M059J (cell line): ENCODE results near the gene CA10. TPM values are rescaled to one million over a fixed set of nuclear protein-coding genes. Genes with fewer than 3 reads are reported as not detected.
A peak's percentile ranks its signal among the peaks of the same experiment; 100 is the strongest.

ENCODE experiments used
- DNase-seq: peaks from one replicate; pipeline ENCODE4 v3.0.0-alpha.2; 2012; ENCODE audit warnings: low read depth
- total RNA-seq: library from RNA; depleted of rRNA; stranded (reverse); fragments of >200 nt; shearing (Covaris generic); gene quantifications from 2 replicates; pipeline ENCODE4 v1.2.3, GENCODE V29; 2014

CA10 gene
- total RNA-seq, 1 experiment from 2014 or later = not detected

- no peak for DNase-seq
Measured at GRCh38 chr17:51951741-51952140, 206.8 kb downstream of the CA10 start.

DNA sequence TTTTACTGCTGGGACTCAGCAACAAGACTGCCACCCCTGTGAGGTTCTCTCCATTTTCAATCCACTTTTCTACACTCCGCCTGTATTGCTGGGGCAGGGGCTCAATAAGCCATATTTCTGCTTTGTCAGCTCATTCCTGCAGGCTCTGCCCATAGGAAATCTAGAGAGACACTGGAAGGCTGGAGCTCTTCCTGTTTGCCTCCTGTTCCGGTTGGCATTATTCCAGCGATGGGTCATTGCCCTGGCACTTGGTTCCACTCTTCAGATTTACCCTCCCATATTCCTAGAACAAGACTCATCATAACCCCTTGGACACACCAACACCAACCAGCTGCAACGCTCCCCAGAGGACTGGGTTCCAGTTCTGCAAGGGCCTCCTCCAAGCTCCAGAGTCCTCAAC, 210.4 kb downstream of the CA10 start:
- peak; percentile 2 for DNase-seq

DNA sequence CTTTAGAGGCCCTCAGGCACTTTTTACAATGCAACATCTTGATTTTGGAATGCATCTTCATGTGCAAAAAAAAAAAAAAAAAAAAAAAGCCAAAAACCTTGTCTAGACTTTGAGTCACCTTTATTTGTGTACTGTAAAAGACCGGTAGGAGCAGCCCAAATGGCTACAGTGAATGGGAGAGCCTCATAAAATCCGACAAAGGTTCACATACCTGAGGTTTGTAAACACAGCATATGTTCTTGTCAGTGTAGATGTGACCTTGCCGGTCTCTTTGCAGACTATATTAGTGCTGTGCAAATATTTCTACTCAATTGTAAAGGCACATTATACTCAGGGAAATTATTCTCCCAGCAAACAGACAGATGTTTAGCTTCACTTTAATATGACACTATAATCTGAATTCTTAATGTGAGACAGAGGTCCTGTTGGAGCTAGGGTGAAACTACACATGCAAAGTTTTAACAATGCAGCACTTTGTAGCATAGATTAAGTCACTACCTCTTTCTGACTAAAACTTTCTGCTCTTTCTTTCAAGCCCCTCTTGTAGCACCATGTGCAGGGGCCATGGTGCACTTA, 211.3 kb downstream of the CA10 start:
- DNase-seq = no peak

DNA sequence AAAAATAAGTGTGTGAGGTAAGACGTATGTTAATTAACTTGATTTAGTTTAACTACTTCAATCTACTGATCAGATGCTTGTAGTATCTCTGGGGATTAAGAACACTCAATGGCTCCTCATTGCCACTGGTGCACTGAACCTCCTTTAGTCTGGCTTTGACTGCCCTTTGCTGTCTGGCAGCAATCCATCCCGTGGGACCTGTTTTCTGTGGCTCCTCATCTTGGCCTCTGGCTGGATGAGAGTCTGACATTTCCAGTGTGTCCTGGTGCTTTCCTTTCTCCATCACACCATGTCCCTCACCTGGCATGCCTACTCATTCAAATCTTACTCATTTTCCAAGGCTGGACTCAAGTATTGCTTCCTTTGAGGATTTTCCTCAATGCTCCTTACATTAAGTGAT, 212.2 kb downstream of the CA10 start:
- DNase-seq = no peak

DNA sequence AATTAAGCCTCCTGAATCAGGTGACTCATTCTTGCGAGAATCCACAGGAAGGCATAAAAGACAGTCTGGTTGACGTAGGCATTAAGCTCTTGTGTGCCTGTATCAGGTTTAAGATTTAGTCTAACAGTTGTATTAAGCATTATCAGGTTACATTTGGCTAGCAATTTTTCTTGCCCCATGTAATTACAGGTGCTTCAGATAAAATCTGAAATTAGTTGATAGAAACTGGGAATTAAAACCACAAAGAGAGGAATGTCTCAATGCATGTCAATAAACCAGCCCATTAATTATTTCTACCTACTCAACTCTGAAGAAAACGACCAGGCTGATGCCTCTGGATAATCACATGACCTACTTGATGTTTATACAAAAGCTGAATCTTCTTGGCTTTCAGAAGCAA, 217.2 kb downstream of the CA10 start:
- no peak for DNase-seq

DNA sequence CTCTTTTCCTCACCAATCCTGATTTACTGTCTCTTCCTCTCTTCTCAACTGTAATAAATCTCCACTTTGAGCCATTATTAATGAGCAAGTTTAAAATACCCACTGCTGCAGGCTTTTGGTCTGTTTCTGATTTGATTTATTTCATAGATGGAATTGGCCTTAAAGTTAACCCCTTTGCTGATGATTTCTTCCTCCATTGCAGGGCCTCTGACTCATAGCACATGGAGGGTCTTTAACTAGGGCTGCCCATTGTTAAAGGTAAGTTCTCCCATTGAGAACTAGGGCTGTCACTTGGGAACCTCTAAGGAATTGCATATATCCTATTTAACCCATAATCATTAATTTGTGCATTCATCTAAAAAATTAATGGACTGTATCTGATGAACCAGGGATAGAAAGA, 221.2 kb downstream of the CA10 start:
- no peak for DNase-seq

- DNase-seq = no peak
Measured at GRCh38 chr17:51935477-51935876, 223.0 kb downstream of the CA10 start.

DNA sequence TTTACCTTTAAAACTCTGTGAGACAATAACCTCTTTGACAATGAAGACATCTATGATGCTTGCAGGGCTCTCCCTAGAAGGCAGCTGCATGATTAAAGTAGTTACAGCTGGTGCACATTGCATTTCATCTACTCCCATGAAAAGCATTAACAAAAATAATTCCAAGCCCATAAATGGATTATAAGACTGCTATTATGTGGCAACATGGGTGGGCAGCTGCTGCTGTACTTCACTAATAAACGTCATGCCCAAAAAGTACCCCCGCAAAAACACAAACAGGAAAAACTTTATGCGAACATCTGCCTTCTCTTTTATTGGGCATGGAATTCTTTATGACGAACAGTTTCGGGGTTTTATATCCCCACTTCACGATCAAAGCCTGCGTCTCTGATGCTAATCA, 224.9 kb downstream of the CA10 start:
- DNase-seq = no peak

GRCh38 chr17:51926448-51926847, 232.1 kb downstream of the CA10 start:
- no peak for DNase-seq

DNA sequence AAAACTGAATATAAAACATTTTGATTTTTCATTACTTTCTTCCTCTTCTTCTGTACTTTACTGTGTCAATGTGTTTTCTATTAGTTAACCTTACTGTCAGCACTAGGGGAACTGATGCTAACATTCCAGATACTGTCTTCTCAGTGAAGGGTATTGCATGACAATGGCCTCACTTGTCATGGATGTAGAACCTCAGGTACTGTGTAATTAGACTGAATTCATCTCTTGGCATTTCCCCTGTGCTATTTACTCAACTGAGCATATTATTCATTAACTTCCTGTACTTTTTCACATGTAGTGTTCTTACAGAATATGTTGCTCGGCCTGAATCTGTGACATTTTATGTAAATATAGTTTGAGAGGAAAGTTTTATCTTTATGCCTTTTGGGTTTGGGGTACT, 237.0 kb downstream of the CA10 start:
- no peak for DNase-seq

GRCh38 chr17:51914577-51914976, 243.9 kb downstream of the CA10 start:
- no peak for DNase-seq

GRCh38 chr17:51913491-51914205, 244.9 kb downstream of the CA10 start:
- DNase-seq = no peak

DNA sequence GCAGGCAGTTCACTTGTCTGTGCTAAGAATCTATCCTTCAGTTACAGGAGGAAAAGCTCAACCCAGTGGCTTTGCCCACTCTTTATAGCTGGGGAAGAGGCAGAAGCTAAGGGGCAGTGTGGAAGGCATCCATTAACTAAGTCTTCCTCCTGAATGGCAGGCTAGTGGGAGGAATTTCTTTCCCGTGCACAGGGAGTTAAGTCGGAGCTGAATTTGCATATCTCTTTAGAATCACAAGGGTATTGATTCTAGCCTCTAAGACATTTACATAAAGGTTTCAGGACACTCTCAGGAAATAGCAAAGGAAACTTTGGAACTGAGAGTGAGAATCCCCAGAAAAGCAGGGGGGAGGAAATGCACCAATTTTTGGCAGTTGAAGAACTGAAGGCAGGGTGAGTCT, 245.6 kb downstream of the CA10 start:
- DNase-seq = no peak

DNA sequence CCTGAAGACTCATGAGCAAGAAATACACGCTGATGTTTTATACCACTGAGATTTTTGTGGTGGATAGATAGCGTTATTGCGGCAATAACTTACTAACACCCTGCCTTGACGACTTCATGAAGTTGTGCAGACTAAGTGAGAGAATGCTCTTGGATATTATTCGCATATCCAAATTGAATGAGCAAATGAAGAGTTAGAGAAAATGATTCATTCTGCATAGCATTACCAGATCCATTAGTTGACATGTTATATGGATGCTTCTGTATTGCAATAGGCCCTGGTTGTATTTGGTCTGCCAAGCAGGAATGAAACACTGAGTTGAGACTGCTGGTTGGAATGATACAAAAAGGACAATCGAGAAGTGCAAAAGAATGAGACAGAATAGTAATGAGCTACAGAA, 247.3 kb downstream of the CA10 start:
- DNase-seq = no peak

DNA sequence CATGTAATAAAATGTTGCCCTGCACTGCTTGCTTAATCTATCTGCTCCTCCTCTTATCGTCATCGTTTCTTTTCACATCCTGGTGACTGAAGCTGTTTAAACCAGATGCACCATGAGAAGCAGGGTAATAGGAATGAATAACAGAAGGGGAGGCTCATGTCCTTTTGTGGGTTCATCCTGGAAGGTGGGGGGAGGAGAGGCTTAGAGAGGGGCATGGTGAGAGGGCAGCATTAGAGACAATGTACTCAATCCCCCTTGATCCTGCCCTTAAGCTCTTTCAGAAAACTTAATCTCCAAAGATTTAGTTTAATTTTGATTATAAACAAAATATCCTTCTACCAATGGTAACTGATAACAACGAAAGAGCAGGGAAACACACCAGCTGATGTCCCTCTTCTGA, 248.5 kb downstream of the CA10 start:
- DNase-seq = no peak

- DNase-seq = no peak
Measured at GRCh38 chr17:51908841-51909537, 249.5 kb downstream of the CA10 start.

GRCh38 chr17:51907041-51907440, 251.5 kb downstream of the CA10 start:
- DNase-seq = no peak

- DNase-seq = no peak
Measured at GRCh38 chr17:51904379-51904778, 254.1 kb downstream of the CA10 start.

GRCh38 chr17:51901242-51901641, 257.3 kb downstream of the CA10 start:
- no peak for DNase-seq

- no peak for DNase-seq
Measured at GRCh38 chr17:51891936-51892335, 266.6 kb downstream of the CA10 start.

DNA sequence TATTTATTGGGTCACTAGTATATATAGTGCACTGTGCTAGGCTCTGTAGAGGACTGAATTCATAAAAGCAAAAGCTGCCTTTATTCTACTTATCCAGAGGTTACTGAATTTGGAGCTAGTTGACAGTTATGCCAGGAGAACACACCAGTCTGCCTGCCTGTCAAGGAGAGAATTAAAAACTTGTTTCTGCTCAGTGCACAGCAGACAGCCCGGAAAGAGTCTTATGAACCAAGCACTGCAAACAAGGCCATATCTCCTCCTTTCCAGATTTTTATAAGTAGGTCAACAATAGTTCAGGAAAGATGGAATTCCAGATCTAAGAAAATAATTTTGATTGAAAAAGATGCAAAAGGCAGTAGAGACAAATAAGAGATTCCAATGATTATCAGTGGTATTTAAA, 267.8 kb downstream of the CA10 start:
- no peak for DNase-seq

GRCh38 chr17:51888816-51889215, 269.7 kb downstream of the CA10 start:
- DNase-seq = no peak

GRCh38 chr17:51876986-51877385, 281.5 kb downstream of the CA10 start:
- DNase-seq = no peak
